HG03135 (cell line): Measurements from ENCODE around the gene BTBD16.

Experiments
- ATAC-seq: cut with Tn5 transposase; IDR thresholded peaks from one replicate; pipeline ENCODE4 v1.9.1; 2021; ENCODE audit warnings: mild to moderate bottlenecking, moderate library complexity; ENCODE audit not compliant: unreplicated experiment

Gene BTBD16

GRCh38 chr10:122362621-122363020 lies 91.5 kb downstream of the BTBD16 start:
- no peak for ATAC-seq

- no peak for ATAC-seq
Observed at GRCh38 chr10:122363311-122363710, 92.2 kb downstream of the BTBD16 start.

GRCh38 chr10:122363722-122364463 lies 92.8 kb downstream of the BTBD16 start:
- no peak for ATAC-seq

GRCh38 chr10:122368502-122369254 lies 97.6 kb downstream of the BTBD16 start:
- no peak for ATAC-seq

DNA sequence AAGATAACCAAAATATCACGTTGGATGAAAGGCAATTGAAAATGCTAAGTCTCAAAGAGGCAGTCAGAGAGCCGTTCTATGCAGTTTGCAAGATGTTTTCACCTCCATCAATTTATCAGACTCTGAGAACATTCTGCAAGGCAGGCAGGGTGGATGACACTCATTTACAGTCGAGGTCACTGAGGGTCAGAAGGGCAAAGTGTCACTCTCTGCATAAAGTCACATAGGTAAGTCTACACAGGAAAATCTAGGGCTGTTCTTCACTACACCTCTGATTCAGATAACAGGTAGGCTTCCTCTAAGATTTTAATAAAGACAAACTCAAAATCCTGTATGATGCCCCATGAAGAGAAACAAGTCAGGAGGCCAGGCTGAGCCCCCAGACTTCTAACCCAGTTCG lies 102.0 kb downstream of the BTBD16 start:
- ATAC-seq = no peak

GRCh38 chr10:122373721-122374120 lies 102.6 kb downstream of the BTBD16 start:
- ATAC-seq = no peak

GRCh38 chr10:122374237-122374858 lies 103.3 kb downstream of the BTBD16 start, which contains the start of gene PLEKHA1:
Gene PLEKHA1 (plus strand): TSS chr10:122374708. CDS start chr10:122393201, 18,493 bp downstream.
- ATAC-seq = peak; percentile 92

- peak; percentile 50 for ATAC-seq
Observed at GRCh38 chr10:122374859-122375678, 104.0 kb downstream of the BTBD16 start.

GRCh38 chr10:122375679-122376160 lies 104.6 kb downstream of the BTBD16 start:
- no peak for ATAC-seq

DNA sequence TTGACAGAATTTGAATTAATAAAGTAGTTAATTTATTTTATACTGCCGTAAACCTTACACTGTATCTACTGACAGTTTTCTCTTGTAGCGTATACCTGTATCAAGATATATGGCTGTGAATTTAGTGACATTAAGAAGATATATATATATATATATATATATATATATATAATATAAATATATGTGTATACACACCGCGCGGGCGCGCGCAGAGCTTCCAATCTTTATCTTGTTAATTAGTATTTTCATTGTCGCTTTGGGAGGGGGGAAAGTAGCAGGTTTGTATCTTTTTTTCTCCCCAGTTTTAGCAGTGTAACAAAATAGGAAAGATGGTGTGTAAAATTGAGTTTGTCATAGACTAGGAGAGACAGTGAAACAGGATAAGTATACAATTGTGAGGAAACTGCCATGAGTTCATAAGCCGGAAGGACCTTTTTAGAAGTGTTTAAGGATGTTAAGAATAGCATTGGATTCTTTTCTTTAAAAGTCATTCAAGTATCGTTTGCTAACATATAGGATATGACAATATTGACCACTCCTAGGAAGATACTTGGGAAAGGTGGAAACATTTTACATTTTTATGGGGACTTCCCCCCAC lies 105.4 kb downstream of the BTBD16 start:
- ATAC-seq = no peak

- no peak for ATAC-seq
Observed at GRCh38 chr10:122379041-122379440, 107.9 kb downstream of the BTBD16 start.

DNA sequence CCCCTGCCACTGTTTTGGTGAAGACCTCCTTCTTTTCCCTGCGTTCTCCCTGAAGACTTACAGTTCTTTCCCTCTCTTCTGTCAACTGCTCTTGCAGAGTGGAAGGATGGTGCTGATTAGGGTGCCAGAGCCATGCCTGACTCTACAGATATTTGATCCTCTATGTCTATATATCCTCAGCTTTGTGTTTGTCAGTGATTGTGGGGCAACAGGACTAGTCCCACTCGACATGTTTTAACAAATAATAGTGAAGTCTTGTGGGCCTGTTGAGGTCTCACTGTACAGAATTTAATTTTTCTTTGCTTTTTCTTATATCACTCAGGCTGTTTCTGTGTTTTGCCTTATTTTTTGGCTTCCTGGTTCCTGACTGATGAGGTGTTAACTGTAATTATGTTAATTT lies 108.4 kb downstream of the BTBD16 start:
- no peak for ATAC-seq

DNA sequence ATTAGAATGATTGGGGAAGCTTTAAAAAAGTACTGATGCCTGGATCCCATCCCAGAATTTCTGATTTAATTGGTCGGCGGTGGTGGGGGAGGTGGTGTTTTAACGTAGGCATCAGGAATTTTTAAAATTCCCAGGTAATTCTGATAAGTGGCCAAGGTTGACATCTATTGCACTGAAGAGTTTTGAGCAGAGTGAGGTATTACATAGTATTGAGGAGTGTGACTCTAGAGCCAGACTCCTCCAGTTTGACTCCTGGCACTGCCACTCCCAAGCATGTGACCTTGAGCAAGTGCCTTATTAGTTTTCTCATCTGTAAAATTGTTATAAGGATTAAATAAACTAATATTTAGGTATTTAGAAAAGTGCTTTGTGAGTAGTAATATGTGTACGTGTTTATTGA lies 109.6 kb downstream of the BTBD16 start:
- ATAC-seq = no peak

DNA sequence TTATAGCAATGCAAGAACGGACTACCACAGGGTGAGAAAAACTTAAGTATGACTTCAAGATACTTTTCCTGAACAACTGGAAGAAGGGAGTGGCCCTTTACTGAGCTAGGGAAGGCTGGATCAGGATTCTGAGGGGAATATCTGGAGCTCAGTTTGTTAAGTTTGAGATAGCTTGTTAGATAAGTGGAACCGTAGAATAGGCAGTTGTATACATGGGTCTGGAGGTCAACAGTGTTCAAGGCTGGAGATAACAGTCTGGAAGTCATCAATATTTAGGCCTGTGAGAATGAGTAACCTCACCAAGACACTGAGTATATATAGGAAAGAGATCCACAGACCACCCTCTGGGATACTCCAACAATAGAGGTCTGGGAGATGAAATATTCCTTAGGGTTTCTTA lies 110.6 kb downstream of the BTBD16 start:
- ATAC-seq = no peak

- no peak for ATAC-seq
Observed at GRCh38 chr10:122386514-122386913, 115.4 kb downstream of the BTBD16 start.

DNA sequence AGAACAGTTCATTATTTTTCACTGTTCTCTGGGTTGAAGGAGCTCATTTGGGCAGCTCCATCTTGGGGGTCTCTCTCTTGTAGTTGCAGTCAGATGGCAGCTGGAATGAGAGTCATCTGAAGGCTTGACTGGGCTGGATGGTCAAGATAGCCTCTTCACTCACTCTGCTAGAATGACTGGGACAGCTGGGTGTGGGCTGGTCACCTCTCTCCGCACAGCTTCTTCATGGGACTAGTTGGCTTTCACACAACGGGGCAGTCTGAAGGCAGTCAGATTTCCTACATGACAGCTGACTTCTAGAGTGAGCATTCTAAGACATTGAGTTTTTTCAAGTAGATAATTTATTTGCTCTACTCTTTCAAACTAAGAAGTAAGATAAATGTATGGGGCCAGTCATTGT lies 116.5 kb downstream of the BTBD16 start:
- no peak for ATAC-seq
